Measurements from ENCODE around the gene C1orf116. TPM values are rescaled to one million over a fixed set of nuclear protein-coding genes. Genes with fewer than 3 reads are reported as not detected.

C1orf116 gene
- total RNA-seq, 1 donor from 2014 or later = 21.6 TPM

DNA sequence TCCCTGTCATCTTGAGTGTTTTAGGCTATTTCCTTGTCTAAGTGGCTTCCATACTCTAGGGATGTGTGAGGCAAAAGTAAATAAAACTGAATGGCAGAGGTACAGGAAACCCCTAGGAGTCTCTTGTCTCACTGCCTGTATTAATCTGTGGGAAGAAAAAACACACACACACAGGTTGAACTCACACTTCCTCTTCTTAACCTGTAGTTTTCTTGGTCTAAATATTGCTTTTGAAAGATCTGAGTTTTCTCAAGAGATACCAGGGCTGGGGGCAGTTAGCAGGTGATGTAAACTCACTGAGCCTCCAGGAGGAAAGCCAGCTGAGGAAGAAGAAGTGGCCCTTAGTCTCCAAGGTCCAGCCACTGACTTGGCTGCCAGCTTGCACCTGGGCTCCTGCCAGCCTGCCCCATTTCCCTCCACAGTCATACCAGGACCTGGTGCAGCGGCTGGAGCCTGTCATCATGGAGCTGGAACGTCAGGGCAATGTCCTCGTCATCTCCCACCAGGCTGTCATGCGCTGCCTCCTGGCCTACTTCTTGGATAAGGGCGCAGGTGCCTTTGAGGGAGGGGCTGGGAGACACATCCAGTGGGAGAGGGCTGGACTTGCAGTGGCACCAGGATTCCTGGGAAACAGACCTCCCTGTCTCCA, 37.4 kb upstream of the C1orf116 start:
- TF ChIP-seq, protein P1, sequence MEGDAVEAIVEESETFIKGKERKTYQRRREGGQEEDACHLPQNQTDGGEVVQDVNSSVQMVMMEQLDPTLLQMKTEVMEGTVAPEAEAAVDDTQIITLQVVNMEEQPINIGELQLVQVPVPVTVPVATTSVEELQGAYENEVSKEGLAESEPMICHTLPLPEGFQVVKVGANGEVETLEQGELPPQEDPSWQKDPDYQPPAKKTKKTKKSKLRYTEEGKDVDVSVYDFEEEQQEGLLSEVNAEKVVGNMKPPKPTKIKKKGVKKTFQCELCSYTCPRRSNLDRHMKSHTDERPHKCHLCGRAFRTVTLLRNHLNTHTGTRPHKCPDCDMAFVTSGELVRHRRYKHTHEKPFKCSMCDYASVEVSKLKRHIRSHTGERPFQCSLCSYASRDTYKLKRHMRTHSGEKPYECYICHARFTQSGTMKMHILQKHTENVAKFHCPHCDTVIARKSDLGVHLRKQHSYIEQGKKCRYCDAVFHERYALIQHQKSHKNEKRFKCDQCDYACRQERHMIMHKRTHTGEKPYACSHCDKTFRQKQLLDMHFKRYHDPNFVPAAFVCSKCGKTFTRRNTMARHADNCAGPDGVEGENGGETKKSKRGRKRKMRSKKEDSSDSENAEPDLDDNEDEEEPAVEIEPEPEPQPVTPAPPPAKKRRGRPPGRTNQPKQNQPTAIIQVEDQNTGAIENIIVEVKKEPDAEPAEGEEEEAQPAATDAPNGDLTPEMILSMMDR (conservative IDR thresholded peaks at IDR 0.05; ENCODE audit: low read depth, low read length) = no peak
- H3K4me3 ChIP-seq (ENCODE audit: low read depth, low read length) = no peak overlapping the region
- DNase-seq (ENCODE audit: low read depth) = no peak

GRCh38 chr1:207069061-207069460, 36.5 kb upstream of the C1orf116 start:
- TF ChIP-seq, protein P1 (conservative IDR thresholded peaks at IDR 0.05; ENCODE audit: low read depth, low read length) = no peak
- no peak overlapping the region for H3K4me3 ChIP-seq (ENCODE audit: low read depth, low read length)
- no peak for DNase-seq (ENCODE audit: low read depth)

GRCh38 chr1:207067665-207068064, 35.1 kb upstream of the C1orf116 start:
- TF ChIP-seq, protein P1 (conservative IDR thresholded peaks at IDR 0.05; ENCODE audit: low read depth, low read length) = no peak
- no peak for DNase-seq (ENCODE audit: low read depth)
- no peak overlapping the region for H3K4me3 ChIP-seq (ENCODE audit: low read depth, low read length)

- no peak overlapping the region for H3K4me3 ChIP-seq (ENCODE audit: low read depth, low read length)
- TF ChIP-seq, protein P1 (conservative IDR thresholded peaks at IDR 0.05; ENCODE audit: low read depth, low read length) = no peak
- no peak for DNase-seq (ENCODE audit: low read depth)
Observed at GRCh38 chr1:207067185-207067584, 34.6 kb upstream of the C1orf116 start.

- H3K4me3 ChIP-seq (ENCODE audit: low read depth, low read length) = no peak overlapping the region
- TF ChIP-seq, protein P1 (conservative IDR thresholded peaks at IDR 0.05; ENCODE audit: low read depth, low read length) = no peak
- no peak for DNase-seq (ENCODE audit: low read depth)
Observed at GRCh38 chr1:207064561-207064960, 32.0 kb upstream of the C1orf116 start.

- no peak for DNase-seq (ENCODE audit: low read depth)
- TF ChIP-seq, protein P1 (conservative IDR thresholded peaks at IDR 0.05; ENCODE audit: low read depth, low read length) = no peak
- no peak overlapping the region for H3K4me3 ChIP-seq (ENCODE audit: low read depth, low read length)
Observed at GRCh38 chr1:207063014-207063413, 30.5 kb upstream of the C1orf116 start.

GRCh38 chr1:207062058-207062457, 29.5 kb upstream of the C1orf116 start:
- DNase-seq (ENCODE audit: low read depth) = no peak
- H3K4me3 ChIP-seq (ENCODE audit: low read depth, low read length) = no peak overlapping the region
- TF ChIP-seq, protein P1 (conservative IDR thresholded peaks at IDR 0.05; ENCODE audit: low read depth, low read length) = no peak

Data from epithelial cell of proximal tubule (primary cell).